RPMI8226 (cell line): ENCODE measurements around the gene RWDD4.

Source experiments
- DNase-seq: peaks from one replicate; pipeline ENCODE4 v3.0.0-alpha.2; 2015

The RWDD4 gene

DNA sequence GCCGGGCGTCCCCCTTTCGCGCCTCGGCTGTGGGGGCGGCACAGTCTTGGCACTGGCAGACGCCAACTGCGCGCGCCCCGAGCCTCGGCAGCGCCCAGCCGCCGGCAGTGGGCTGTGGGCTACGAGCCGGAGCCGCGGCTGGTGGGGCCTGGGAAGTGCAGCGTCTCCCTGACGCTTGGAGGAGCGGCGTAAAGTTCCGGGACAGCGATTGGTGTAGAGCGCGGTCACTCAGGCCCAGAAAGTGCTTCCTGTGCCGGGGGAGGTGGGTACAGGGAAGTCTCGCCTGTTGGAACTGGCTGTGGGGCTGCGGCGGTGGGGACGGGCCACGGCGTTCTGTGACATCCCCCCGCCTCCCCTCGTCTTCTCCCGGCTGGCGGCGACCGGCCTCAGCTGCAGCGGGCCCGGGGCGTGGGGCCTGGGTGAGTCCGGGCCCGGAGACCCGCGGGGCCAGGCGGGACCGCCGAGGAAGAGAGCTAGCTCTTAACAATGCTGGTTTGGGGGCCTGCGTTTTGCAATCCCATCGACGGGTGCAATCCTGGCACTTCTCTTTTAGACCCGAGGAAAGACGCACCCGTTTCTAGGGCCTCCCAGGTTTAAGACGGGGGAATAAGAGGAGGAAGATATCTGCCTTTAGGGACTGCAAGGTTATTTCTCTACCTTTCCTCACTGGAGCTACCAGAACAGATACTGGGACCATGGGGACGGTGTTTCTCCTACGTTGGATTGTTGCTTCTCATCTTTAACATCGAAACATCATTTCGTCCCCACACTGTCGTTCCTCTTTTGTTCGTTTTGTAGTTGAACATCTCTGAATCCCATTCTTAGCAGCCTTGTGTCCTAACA, at the start of gene RWDD4, which contains the start of gene TRAPPC11:
RWDD4 (minus strand) TSS at position 157 of the 843 bp plus-strand sequence. CDS start 233 bp downstream, outside the sequence.
TRAPPC11 (plus strand) TSS at position 265 of the 843 bp plus-strand sequence. CDS start 4,575 bp downstream, outside the sequence.
- peak; percentile 94 for DNase-seq

- no peak for DNase-seq
Measured at GRCh38 chr4:183702492-183702891, 43.5 kb upstream of the RWDD4 start.

GRCh38 chr4:183700407-183700806, 41.4 kb upstream of the RWDD4 start:
- no peak for DNase-seq

- DNase-seq, result no peak
Measured at GRCh38 chr4:183698909-183699308, 39.9 kb upstream of the RWDD4 start.

GRCh38 chr4:183691897-183692296, 32.9 kb upstream of the RWDD4 start:
- no peak for DNase-seq

GRCh38 chr4:183691006-183691405, 32.0 kb upstream of the RWDD4 start:
- DNase-seq, result no peak

GRCh38 chr4:183688216-183688615, 29.2 kb upstream of the RWDD4 start:
- DNase-seq, result no peak

- no peak for DNase-seq
Measured at GRCh38 chr4:183686461-183686860, 27.5 kb upstream of the RWDD4 start.

DNA sequence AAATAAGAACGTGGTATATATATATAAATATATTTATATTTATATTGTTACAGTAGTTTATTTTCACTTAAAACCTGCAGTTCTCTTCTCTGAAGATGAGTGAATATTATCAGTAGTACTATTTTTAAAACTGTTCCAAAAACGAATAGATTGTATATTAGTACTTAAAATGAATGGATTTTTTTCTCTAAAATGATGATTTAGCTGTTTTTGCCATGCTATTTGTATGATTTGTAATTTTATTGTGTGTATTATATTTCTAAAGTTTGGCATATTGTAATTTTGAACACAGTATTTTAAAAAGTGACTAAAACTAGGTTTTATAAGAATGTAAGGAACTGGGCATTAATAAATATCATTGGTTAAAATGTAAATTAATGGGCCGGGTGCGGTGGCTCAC, 22.1 kb upstream of the RWDD4 start:
- no peak for DNase-seq

DNA sequence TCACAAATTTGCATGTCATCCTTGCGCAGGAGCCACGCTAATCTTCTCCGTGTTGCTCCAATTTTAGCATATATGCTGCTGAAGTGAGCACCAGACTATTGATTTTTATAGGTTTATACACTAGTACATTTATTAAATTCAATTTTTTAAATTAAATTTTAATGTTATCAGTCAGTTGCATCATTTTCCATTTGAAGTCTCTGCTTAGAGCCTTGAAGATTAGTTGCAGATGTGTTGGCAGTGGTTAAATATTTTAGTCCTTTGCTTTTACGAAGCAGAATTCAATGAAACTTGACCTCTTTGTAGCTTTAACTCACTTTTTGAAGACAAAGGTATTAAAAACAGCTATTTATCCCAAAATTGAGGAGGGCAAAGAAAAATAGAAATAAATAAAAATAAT, 16.6 kb upstream of the RWDD4 start:
- no peak for DNase-seq

DNA sequence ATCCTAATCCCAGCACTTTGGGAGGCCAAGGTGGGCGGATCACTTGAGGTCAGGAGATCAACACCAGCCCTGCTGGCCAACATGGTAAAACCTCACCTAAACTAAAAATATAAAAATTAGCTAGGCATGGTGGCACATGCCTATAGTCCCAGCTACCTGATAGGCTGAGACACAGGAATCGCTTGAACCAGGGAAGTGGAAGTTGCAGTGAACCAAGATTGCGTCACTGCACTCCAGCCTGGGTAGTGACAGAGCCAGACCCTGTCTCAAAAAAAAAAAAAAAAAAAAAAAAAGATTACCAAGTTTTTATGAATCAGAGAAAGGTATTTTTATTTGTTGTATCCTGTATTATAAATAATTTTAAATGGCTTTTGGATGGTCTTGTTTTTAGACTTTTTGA, 15.2 kb upstream of the RWDD4 start:
- DNase-seq, result no peak

GRCh38 chr4:183670960-183671555, 12.1 kb upstream of the RWDD4 start:
- no peak for DNase-seq

- no peak for DNase-seq
Measured at GRCh38 chr4:183670251-183670650, 11.3 kb upstream of the RWDD4 start.

DNA sequence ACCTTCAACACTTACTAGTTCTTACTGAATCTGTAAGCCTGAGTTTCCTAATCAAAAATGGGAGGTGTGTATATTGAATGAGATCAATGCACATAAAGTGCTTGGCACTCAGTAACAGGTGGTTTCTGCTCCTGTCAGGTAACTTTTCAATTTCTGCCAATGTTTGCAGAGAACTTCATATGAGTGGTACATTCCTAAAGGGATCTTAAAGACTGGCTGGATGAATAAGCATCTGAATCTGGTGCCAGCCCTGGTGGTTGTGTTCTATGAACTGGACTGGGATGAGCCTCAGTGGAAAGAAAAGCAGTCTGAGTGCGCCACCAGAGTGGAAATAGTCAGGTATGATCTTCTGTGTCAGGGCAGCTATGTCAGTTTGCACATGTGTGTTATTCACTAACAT, 7.1 kb upstream of the RWDD4 start:
- no peak for DNase-seq

DNA sequence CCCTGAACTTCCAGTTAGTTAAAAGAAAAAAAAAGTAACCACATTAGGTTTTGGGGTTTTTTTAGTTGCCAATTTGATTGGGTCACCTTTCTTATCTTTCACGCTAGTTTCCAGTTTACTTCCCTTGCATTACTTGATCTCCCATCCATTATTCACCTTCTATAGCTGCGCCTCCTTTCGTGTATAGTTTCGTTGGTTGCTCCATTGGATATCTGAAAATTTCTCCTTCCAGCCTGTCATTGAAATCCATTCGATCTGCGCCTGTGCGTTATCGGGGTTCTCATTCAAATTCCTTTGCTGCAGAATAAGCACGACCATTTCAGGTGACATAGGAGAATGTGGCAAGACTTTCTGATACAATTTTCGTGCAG, 872 bp upstream of the RWDD4 start:
- DNase-seq, result no peak

DNA sequence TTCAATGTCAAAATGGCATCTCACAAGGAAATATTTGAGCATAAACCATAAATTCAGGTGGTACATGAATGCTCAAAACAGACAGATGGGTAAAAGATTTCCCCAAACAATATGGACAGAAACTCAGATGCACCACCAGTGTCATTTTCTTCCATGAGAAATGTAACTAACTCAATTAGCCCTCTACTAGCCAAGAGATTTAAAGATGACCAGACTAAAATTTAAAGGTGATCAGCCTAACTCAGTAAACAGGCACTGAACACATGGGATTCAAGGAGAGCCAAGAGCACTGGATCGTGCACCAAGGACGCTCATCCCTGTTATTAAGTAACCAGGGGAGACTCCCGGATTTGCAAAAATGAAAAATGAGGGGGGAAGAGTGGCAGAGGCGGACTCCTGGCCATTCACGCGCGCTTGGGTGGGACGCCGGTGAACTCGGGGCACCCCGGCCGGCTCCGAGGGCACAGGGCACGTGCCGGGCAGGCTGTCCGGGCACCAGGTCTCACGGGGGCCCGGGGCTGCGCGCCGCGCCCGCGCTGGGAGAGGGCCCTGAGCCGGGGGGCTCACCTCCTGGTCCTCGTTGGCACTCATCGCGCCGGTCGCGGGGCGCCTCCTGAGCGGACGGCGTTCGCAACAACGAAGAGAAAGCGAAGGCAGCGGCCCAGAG, 490 bp downstream of the RWDD4 start:
- peak; percentile 10 for DNase-seq

GRCh38 chr4:183657564-183657963, 1.4 kb downstream of the RWDD4 start:
- no peak for DNase-seq

DNA sequence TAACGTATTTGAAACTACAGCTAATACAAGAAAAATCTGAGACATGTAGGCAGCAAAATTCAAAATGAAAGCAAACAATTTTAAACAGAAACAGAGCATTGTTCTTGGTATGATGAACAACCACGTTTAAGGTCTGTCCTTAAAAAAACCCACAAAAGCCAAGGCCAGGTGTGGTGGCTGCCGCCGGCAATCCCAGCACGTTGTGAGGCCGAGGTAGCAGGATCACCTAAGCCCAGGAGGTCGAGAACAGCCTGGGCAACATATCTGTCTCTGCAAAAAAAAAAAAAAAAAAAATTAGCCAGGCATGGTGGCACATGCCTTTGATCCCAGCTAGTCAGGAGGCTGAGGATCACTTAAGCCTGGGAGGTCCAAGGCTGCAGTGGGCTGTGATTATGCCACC, 13.7 kb downstream of the RWDD4 start:
- no peak for DNase-seq

GRCh38 chr4:183639291-183639690, 19.7 kb downstream of the RWDD4 start:
- no peak for DNase-seq

DNA sequence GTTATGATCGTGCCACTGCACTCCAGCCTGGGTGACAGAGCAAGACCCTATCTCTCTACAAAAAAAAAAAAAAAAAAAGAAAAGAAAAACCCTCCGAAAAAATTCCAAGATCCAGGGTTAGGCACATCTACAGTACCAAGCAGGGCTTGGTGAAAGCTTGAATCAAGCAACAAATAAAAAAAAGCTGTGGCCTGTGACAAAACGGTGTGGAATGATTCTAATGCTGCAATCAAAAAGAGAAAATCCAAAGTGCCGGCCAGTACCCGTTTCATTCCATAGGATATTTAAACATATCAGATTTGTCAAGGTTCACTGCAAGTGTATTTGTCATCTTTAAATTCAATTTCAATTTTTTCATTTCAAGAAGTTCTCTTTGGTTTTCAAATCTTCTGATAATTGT, 20.5 kb downstream of the RWDD4 start:
- DNase-seq, result no peak

GRCh38 chr4:183637461-183637860, 21.5 kb downstream of the RWDD4 start:
- DNase-seq, result no peak

- DNase-seq, result no peak
Measured at GRCh38 chr4:183636923-183637322, 22.1 kb downstream of the RWDD4 start.

DNA sequence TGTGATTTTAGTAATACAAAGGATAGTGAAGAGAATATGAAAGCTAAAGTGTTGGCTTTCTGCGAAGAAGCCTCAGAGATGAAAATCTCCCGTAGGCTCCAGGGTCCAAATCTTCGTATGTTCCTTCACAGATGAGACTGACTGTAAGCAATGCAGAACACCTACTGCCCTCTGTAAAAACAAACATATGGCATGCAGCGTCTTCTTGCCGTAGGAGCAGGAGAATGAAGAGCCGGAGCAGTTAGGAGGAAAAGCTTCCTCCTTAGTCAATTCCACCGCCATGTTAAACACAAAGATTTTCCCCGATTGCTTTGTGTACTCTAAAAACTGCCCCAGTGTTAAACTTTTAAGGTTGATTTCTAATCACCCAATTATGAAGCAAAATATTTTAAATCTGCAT, 22.5 kb downstream of the RWDD4 start:
- DNase-seq, result no peak

DNA sequence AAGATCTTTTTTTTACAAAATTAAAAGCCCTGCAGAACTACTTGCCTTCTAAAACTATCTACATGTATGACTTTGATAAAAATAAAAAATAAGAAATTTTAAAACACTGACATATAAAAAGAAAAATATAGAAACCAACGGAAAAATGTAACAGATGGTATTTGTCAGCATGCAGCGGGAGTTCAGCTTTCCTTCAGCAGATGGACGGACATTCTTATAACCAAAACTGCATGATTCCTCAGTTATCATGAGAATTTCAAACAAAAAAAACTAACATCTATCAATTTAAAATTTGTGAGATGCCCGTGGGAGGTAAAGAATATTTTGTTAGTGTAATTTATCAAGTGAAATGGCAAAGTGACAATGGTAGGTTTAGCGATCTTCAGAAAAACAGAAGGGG, 23.2 kb downstream of the RWDD4 start:
- no peak for DNase-seq
